HL-60 (cell line): Measurements from ENCODE around the gene BABAM2.

Experiments used
- DNase-seq, 2 experiments: peaks; one replicate each; pipeline ENCODE4 v3.0.0-alpha.2; 2010 to 2020; ENCODE audit warnings: low read depth in 1 of 2, low spot score in 1 of 2
- H3K27ac ChIP-seq: fragments of 250-450 bp; sonication (Bioruptor Pico); replicated peaks from 2 replicates; pipeline ENCODE4 v1.5.1; 2020; ENCODE audit warnings: mild to moderate bottlenecking, moderate library complexity
- H3K27me3 ChIP-seq: fragments of 250-450 bp; sonication (Bioruptor Pico); 2 replicates; pipeline ENCODE4 v1.5.1; 2021; ENCODE audit warnings: mild to moderate bottlenecking, moderate library complexity; ENCODE audit not compliant: insufficient read depth, poor library complexity, severe bottlenecking
- H3K4me3 ChIP-seq: replicated peaks from 2 replicates; pipeline ENCODE4 v1.5.1; 2011; ENCODE audit warnings: mild to moderate bottlenecking, control low read depth, low read length; ENCODE audit not compliant: insufficient read depth
- CTCF ChIP-seq: IDR thresholded peaks from one replicate; pipeline ENCODE4 v1.5.1; 2011; ENCODE audit warnings: low read length, control low read depth, inconsistent platforms; ENCODE audit not compliant: insufficient read depth
- GABPA ChIP-seq: IDR thresholded peaks from 2 replicates; pipeline ENCODE4 v1.6.1; 2012; ENCODE audit warnings: low read depth
- POLR2AphosphoS5 ChIP-seq: IDR thresholded peaks from 2 replicates; pipeline ENCODE4 v1.6.1; 2012; ENCODE audit warnings: low read depth
- REST ChIP-seq: IDR thresholded peaks from 2 replicates; pipeline ENCODE4 v1.6.1; 2012; ENCODE audit warnings: low read depth; ENCODE audit not compliant: insufficient replicate concordance
- SPI1 ChIP-seq: IDR thresholded peaks from 2 replicates; pipeline ENCODE4 v1.6.1; 2012; ENCODE audit warnings: low read depth, mild to moderate bottlenecking, borderline replicate concordance

Gene BABAM2

GRCh38 chr2:28282861-28283646, 392.5 kb downstream of the BABAM2 start:
- no peak overlapping the region for H3K27ac ChIP-seq
- TF ChIP-seq GABPA (no peak), CTCF (no peak), REST (no peak), POLR2AphosphoS5 (no peak), SPI1 (no peak)

GRCh38 chr2:28283861-28284260, 393.3 kb downstream of the BABAM2 start:
- Histone ChIP-seq H3K27ac (no peak overlapping the region), H3K4me3 (no peak overlapping the region), H3K27me3 (no peaks in the 10 kb centered on the region)
- TF ChIP-seq REST, result no peak
- no peak for TF ChIP-seq GABPA
- no peak for TF ChIP-seq POLR2AphosphoS5
- TF ChIP-seq SPI1, result no peak
- TF ChIP-seq CTCF, result no peak
- DNase-seq, result no peak

More at GRCh38 chr2:28282861-28283646, 392.5 kb downstream of the BABAM2 start:
- DNase-seq, result no peak
- Histone ChIP-seq H3K27me3 (no peaks in the 10 kb centered on the region), H3K4me3 (no peak overlapping the region)

- DNase-seq, result no peak
- H3K27me3 ChIP-seq, result no peaks in the 10 kb centered on the region
- no peak overlapping the region for H3K27ac ChIP-seq
- H3K4me3 ChIP-seq, result no peak overlapping the region
- no peak for TF ChIP-seq POLR2AphosphoS5
- TF ChIP-seq CTCF, result no peak
- TF ChIP-seq REST, result no peak
- TF ChIP-seq GABPA, result no peak
- TF ChIP-seq SPI1, result no peak
Observed at GRCh38 chr2:28286678-28287077, 396.1 kb downstream of the BABAM2 start.
